IPS-18c (cell line): Measurements from ENCODE around the gene WTAP.
"Not testable (repeated sequence)": the region's sequence is repeated elsewhere in the genome, so short reads cannot be mapped to it uniquely, and the experiment has no call there.

Experiments used
- H3K4me3 ChIP-seq: 2 replicates; pipeline ENCODE4 v1.7.0; 2013; ENCODE audit warnings: low read depth, mild to moderate bottlenecking, low read length, moderate library complexity; ENCODE audit not compliant: insufficient read depth
- H3K9me3 ChIP-seq: one replicate; pipeline ENCODE4 v1.6.1; 2013; ENCODE audit warnings: mild to moderate bottlenecking, low read length, moderate library complexity; ENCODE audit not compliant: control insufficient read depth, insufficient read depth

Gene WTAP

DNA sequence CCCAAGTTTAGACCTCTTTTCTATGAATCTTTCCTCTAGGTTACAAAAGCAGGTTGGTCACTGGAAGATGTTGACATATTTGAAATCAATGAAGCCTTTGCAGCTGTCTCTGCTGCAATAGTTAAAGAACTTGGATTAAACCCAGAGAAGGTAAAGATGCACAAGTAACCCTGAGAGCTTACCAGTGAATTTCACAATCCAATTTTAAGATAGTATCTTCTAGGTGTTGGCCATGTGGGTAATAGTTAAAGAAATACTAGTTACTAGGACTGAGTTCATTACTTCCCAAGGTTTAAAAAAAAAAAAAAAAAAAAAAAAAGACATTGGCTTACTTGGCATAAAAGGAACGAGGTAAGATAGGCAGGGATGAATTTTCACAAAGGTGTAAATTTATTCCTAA, 50.8 kb downstream of the WTAP start:
- Histone ChIP-seq H3K9me3 (no peaks in the 10 kb centered on the region), H3K4me3 (no peak overlapping the region)

DNA sequence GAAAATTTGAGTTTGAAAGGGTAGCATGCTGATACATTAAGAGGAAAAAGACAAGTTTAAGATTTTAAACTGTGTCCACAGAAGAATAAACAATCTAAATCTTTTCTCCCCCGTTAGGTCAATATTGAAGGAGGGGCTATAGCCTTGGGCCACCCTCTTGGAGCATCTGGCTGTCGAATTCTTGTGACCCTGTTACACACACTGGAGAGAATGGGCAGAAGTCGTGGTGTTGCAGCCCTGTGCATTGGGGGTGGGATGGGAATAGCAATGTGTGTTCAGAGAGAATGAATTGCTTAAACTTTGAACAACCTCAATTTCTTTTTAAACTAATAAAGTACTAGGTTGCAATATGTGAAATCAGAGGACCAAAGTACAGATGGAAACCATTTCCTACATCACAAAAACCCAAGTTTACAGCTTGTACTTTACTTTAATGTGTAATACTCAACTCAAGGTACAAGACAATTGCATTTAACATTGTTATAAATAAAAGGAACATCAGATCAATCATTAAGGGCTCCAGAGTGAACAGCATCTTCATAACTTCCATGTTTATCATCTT, 51.3 kb downstream of the WTAP start:
- Histone ChIP-seq H3K9me3 (no peaks in the 10 kb centered on the region), H3K4me3 (no peak overlapping the region)

DNA sequence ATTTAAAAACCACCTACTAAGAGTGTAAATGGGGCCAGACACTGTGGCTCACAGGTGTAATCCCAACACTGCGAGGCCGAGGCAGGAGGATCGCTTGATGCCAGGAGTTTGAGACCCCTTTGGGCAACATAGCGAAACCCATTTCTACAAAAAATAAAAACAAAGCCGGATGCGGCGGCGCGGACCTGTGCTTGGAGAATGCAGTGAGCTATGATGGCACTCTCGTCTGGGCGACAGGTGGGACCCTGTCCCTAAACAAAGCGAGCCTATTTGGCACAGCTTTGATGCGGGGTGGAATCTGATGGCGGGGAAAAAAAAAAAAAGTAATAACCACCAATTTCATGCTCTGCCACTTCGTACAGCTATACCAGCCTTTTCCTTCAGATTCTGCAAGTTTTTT, 61.0 kb downstream of the WTAP start:
- peak overlapping the region; percentile 95 for H3K4me3 ChIP-seq
- no peaks in the 10 kb centered on the region for H3K9me3 ChIP-seq

DNA sequence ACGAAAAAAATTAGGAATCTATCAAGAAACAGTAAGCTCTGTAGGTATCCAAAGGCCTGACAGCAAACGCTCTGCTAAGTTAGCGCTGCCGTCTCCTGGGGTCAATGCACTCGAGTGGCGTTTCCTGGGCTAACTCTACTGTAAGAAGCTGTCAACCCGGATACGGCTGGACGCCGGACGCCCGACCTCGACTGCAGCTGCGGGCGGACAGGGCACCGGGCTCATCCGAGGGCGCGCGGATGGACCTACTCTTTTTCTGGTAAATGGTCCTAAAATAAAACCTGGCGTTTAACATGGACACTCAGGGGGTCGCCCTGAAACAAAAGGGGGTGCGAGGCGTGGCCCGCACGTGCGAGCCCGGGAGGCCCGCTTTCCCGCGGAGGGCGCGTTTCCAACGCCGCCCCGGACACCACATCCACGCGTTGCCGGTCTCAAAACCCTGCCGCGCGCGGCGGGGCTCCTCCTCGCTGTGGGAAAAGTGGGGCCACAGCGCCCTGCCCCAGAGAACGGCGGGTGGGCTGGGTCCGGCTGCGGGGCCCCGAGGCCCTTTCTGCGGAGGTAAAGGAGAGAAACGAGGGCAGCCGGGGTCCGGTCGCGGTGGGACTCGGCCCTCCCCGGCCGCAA, 61.6 kb downstream of the WTAP start:
- peak overlapping the region; percentile 95 for H3K4me3 ChIP-seq
- no peaks in the 10 kb centered on the region for H3K9me3 ChIP-seq

DNA sequence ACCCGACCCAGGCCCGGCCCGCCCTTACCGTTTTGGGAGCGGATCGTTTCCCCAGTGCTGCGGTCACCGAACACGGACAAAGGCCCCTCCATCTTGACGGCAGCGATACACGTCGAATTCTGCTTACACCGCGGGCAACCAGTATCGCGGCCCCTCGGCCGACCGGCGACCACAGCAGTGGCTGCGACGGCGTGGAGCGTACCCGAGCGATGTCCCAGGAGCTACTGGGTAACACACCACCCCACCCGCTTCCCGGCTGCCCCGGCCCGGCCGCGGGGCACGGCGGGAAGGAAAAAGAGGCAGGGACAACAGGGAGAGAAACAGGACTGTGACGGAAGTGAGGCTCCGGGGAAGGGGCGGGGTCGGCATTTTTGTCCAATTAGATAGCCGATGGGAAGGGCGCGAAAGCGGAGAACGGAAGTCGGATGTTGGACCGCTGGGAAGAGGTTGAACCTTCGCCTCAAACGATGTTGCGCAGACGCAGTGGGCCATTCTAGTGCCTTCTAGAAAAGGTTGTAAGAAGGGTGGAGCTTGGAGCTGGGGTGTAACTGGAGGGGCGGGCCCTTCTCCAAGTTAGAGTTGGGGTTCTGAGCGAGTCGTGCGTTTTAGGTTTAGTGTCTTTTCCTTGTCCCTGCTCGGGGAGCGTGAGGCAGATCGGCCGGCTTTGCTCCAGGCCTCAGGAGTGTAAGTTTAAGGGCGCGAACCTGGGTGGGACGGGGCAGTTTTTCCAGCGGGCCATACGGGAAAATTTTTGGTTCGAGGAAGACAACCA, 62.3 kb downstream of the WTAP start, which contains the start of gene TCP1:
TSS of gene TCP1 (minus strand) at position 226 of the 772 bp plus-strand sequence. CDS start at position 92, 134 bp downstream.
- Histone ChIP-seq H3K4me3 (peak within 1 kb of the TSS; percentile 95), H3K9me3 (no peaks in the 10 kb centered on the region)

DNA sequence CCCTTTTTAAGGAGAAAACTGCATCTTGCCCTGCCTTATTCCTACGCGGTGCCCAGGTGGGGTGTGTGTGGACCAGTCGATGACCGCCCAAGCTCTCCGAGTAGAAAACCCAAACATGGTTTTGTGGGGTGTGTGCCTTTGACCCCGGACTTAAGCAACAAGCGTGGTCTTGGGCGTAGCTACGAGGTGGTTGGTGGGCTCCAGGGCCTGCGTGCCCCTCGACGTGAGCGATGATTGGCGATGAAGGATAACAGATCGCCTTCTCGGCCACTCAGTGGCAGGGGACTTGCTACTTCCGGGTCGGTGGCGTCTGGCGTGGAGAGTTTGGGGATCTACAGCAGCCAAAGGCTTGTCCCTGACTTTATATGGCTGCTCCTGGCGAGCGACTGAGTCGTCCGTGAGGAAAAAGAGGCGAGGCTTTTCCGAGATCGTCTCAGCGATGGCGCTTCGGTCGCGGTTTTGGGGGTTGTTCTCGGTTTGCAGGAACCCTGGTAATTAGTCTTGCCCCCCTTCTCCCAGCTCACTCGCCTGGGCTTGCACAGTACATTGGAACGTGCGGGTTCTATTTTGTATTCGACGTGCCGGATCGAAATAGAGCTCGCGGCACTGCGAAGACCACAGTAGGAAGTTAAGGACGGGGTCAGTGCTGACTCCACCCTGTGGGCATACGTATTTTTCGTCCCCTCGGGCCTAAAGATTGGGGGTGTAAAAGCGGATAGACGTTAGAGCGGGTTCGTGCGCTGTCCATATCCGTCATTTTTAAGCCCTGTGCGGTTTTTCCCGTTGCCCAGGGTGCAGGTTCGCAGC, 63.0 kb downstream of the WTAP start, which contains the start of gene MRPL18:
TSS of gene MRPL18 (plus strand) at position 319 of the 807 bp plus-strand sequence. CDS start at position 440, 121 bp downstream.
- Histone ChIP-seq H3K9me3 (no peaks in the 10 kb centered on the region), H3K4me3 (peak within 1 kb of the TSS; percentile 95)

DNA sequence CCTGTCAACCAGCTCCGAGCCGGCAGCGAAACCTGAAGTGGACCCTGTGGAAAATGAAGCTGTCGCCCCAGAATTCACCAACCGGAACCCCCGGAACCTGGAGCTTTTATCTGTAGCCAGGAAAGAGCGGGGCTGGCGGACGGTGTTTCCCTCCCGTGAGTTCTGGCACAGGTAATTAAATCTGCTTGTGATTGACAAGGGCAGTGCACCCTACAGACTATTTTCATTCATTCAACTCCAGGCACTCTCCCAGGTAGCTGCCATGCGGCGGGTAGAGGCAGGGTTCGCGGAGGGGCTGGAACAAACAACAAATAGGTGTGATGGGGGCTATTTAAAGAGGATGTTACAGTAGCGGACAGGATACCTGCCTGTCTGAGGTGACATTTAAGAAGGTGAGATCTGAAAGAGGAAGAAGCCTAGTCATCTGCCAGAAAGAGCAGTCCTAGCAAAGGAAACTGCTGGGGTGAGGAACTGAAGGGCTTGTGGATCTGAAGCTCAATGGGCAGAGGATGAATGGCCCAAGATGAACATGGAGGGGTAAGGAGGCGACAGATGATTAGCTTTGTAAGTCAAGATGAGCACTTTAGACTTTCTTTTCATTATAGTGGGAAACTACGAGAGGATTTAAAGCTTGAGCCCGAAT, 63.8 kb downstream of the WTAP start:
- H3K4me3 ChIP-seq, result peak overlapping the region; percentile 84
- H3K9me3 ChIP-seq, result no peaks in the 10 kb centered on the region

DNA sequence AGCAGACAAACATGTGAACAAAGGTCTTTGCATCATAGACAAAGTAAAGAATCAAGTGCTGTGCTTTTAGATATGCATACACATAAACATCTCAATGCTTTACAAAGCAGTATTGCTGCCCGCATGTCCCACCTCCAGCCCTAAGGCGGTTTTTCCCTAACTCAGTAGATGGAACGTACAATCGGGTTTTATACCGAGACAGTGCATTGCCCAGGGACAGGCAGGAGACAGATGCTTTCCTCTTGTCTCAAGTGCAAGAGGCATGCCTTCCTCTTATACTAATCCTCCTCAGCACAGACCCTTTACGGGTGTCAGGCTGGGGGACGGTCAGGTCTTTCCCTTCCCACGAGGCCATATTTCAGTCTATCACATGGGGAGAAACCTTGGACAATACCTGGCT, 67.7 kb downstream of the WTAP start:
- H3K4me3 ChIP-seq, H3K9me3 ChIP-seq: not testable (repeated sequence)

DNA sequence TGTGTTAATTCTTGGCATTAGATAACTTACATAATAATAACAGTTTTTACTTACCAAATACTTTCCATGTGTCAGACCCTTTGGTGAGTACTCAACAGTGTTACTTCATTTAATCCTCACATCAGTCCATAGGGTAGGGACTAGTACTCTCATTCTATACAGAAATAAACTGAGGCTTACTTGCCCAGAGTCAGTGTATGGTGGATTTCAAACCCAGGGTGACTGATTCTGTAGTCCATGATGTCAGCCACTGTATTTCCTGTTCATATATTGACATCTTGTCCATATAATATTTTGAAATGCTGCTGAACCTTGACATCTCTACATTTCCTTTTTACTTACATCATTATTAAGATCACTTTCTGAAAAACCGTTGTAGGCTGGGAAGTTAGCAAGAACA, 70.2 kb downstream of the WTAP start:
- Histone ChIP-seq H3K4me3 (no peak overlapping the region), H3K9me3 (peaks cover 2% of the 10 kb centered on the region)

DNA sequence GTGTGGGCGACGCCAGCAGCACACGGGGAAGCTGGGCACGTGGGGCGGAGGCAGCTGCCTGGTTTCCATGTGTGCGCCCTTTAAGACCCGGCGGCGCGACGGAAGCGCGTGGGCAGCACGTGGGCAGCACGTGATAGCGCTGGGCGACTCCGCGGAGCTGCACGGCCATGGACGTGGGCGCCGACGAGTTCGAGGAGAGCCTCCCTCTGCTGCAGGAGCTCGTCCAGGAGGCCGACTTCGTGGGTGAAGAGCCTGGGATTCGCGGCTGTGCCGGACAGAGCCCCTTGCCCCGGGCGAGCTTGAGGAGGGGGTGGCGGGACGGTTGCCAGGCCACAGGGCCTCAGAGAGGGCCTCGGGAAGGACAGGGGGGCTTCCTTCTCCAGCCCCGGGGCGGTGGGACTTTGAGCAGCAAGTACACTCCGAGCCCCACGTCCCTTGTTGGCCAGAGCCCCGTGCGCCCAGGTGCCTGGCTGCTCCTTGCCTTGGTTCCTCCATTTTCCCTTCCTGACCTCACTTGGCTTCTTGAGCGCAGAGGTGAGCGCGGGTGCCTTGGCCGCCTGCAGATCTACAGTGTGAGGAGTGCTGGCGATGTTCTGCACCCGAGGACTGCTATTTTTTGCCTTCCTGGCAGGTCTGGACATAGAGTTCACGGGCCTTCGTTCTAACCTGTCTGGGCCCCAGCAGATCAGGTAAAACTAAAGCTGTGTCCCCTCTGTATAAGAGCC, 73.0 kb downstream of the WTAP start, which contains the start of gene PNLDC1:
TSS of gene PNLDC1 (plus strand) at position 136 of the 725 bp plus-strand sequence. CDS start at position 168, 32 bp downstream.
- Histone ChIP-seq H3K4me3 (no peak within 1 kb of the TSS), H3K9me3 (peaks cover 2% of the 10 kb centered on the region)

DNA sequence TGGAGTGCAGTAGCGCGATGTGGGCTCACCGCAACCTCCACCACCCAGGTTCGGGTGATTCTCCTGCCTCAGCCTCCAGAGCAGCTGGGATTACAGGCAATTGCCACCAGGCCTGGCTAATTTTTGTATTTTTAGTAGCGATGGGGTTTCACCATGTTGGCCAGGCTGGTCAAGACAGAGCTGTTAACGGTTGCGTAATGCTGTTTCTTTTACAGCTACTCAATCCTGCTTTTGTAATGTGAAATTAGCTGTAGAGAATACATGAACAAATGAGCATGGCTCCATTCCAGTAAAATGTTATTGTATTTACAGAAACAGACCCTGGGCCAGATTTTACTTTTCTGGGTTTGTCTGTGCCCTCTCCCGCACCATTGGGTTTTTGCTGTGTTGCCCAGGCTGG, 74.6 kb downstream of the WTAP start:
- Histone ChIP-seq H3K4me3 (no peak overlapping the region), H3K9me3 (peaks cover 2% of the 10 kb centered on the region)

DNA sequence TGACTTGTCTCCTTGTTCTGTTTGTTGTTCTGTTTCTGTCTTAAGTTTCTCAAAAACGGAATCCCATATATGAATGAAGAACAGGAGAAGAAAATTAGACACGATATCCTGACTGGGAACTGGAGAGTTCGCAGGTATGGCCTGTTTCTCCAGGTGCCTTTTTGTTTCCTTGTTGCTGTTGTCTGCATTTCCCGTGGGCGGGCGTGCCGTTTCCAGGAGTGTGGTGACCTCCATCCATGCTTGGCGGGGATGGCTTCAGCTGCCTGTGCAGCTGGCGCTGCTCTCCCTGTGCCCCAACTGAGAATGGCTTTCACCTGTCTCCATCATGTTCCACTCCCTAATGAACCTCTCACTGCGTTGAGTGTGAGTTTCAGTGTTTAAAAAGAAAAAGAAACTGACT, 77.2 kb downstream of the WTAP start:
- Histone ChIP-seq H3K4me3 (no peak overlapping the region), H3K9me3 (peaks cover 2% of the 10 kb centered on the region)

DNA sequence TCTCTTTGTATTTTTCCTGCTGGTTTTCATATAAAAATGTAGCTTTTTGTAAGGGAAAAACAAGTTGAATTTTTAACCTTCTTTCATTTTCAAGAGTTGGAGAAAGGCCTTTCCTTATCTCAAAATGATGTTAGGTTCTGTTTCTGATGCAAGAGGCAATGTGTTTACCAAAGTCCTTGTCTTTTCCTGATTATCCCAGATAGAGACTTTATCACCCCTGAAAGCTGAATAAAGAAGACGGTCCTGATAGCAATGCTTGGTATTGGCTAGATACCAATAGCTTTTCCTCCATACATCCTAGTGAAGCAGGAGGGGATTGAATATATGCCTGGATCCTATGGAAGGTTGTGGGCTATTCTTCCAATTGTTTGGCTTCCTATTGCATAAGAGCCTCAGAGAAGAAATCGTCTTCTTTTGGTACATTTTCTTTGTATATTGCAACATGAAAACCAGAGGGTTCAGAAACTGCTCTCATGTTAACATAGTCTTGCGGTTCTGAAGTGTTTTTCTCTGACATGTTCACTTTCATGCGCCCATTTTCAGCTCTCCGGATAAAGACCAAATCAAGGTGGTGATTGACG, 78.2 kb downstream of the WTAP start:
- Histone ChIP-seq H3K9me3 (no peaks in the 10 kb centered on the region), H3K4me3 (no peak overlapping the region)
